ENCODE data around the gene RUSC2. TPM values are rescaled to one million over a fixed set of nuclear protein-coding genes. Genes with fewer than 3 reads are reported as not detected.

The RUSC2 gene
- total and polyA plus RNA-seq, 2 of the 4 experiments (the other 2 are of a cell fraction) = 17.4 to 35.4 TPM

GRCh38 chr9:35518225-35518821 lies 28.4 kb downstream of the RUSC2 start:
- Histone ChIP-seq H2BK15ac (ENCODE audit: low read depth, low read length) (peak overlapping the region; percentile 97), H2BK20ac (ENCODE audit: low read depth, low read length) (peak overlapping the region; percentile 97), H3K14ac (replicated peaks; ENCODE audit: low read depth, low read length) (peak overlapping the region; percentile 85), H3K4me3 (ENCODE audit: insufficient read depth, low read depth, low read length) (no peak overlapping the region), H3K9me1 (ENCODE audit: insufficient read depth, low read length) (peaks cover 25% of the 10 kb centered on the region), H3K9me3 (ENCODE audit: control insufficient read depth, insufficient read depth, low read length) (no peaks in the 10 kb centered on the region), H3K56ac (ENCODE audit: extremely low read depth, insufficient read depth, low read length) (peak overlapping the region; percentile 96), H3K4me2 (ENCODE audit: low read depth, low read length) (peak overlapping the region; percentile 22; the same call in 1 of the 2 replicates), H4K8ac (ENCODE audit: low read depth in 2 of 2, low read length in 2 of 2) (peak overlapping the region; percentile 91 to 94), H2AK9ac (replicated peaks; ENCODE audit: low read depth, low read length, poor library complexity) (peak overlapping the region; percentile 83), H2BK5ac (ENCODE audit: low read depth, low read length, poor library complexity, severe bottlenecking) (peak overlapping the region; percentile 96), H3K23ac (ENCODE audit: low read depth, low read length) (peak overlapping the region; percentile 96), H3K9ac (ENCODE audit: low read depth, low read length) (peak overlapping the region; percentile 76; the same call in 1 of the 2 replicates), H4K20me1 (ENCODE audit: insufficient read depth, low read length) (no peaks in the 10 kb centered on the region), H3K27ac (ENCODE audit: insufficient read depth, low read length) (peak overlapping the region; percentile 94), H2AK5ac (ENCODE audit: low read depth, low read length) (peak overlapping the region; percentile 96), H3K27me3 (ENCODE audit: control insufficient read depth, insufficient read depth, low read length) (no peaks in the 10 kb centered on the region), H3K4me1 (ENCODE audit: control insufficient read depth, insufficient read depth, low read length) (peaks cover 42% of the 10 kb centered on the region), H3K36me3 (ENCODE audit: control insufficient read depth, insufficient read depth, low read length) (no peaks in the 10 kb centered on the region), H3K4ac (ENCODE audit: low read depth, low read length) (peak overlapping the region; percentile 95), H4K91ac (ENCODE audit: insufficient read depth, low read depth, low read length) (peak overlapping the region; percentile 99), H3K18ac (ENCODE audit: low read depth, low read length) (peak overlapping the region; percentile 98; the same call in 1 of the 2 replicates), H4K5ac (ENCODE audit: low read depth, low read length) (peak overlapping the region; percentile 94; the same call in 1 of the 2 replicates), H2AFZ (replicated peaks; ENCODE audit: low read length, poor library complexity) (no peak overlapping the region), H3K79me1 (ENCODE audit: low read depth in 1 of 2, low read length in 2 of 2) (peaks cover 27 to 75% of the 10 kb centered on the region in 2 experiments), H2BK120ac (ENCODE audit: low read depth, low read length) (peak overlapping the region; percentile 99)
- CTCF ChIA-PET = interaction anchor here (0.8 to 1.6 kb wide), 8 partner anchors 9 to 37 kb away, joined by 3 to 5 read pairs (median 3); no protein-coding TSS in a partner anchor
- TF ChIP-seq MAFK (IDR thresholded peaks at IDR 0.05; ENCODE audit: low read depth, low read length) (peak; percentile 43; the same call in 1 of the 2 replicates), MXI1 (IDR thresholded peaks at IDR 0.05; ENCODE audit: borderline replicate concordance, low read depth, low read length) (no peak), CEBPB (IDR thresholded peaks at IDR 0.05; ENCODE audit: low read depth, low read length) (peak; percentile 43; the same call in 1 of the 2 replicates), POLR2A (IDR thresholded peaks at IDR 0.05; ENCODE audit: low read depth, low read length) (peak; percentile 49; the same call in 1 of the 2 replicates), BHLHE40 (IDR thresholded peaks at IDR 0.05; ENCODE audit: low read depth, low read length) (0 out of 2 replicates have a peak, but pooled peaks have one; percentile 13), RCOR1 (IDR thresholded peaks at IDR 0.05; ENCODE audit: insufficient replicate concordance, low read length) (peak; percentile 41), USF2 (IDR thresholded peaks at IDR 0.05; ENCODE audit: low read depth, low read length) (no peak)
- in situ Hi-C loops (cut with MboI; ENCODE audit: low sequenced_read_pairs) = no loop called here
- peak; percentile 68 for ATAC-seq (ENCODE audit: low read depth)
- dilution Hi-C loops (cut with HindIII; ENCODE audit: low sequenced_read_pairs, unreplicated experiment) = no loop called here
- BruUV-seq (replicated peaks) = no TSS peak
- intact Hi-C loops (cut with micrococcal nuclease) = no loop called here
- no CpG with 5 or more reads among the region's 4 CpGs for WGBS, 2 experiments (ENCODE audit: extremely low coverage in 2 of 2, insufficient read length in 1 of 2)
- POLR2A ChIA-PET (ENCODE audit: unreplicated experiment) = interaction anchor here (0.5 to 1.5 kb wide), 4 partner anchors 20 to 171 kb away, joined by 3 to 13 read pairs (median 6); no protein-coding TSS in a partner anchor
- DNase-seq = peak; percentile 94

Data from IMR-90 (cell line).